GM12872 (cell line): ENCODE results near the gene LHCGR.
A peak's percentile ranks its signal among the peaks of the same experiment; 100 is the strongest.

Experiments
- TF ChIP-seq, protein P1 (sequence below): IDR thresholded peaks from 3 replicates; pipeline ENCODE4 v1.5.1; 2011; ENCODE audit warnings: low read depth, mild to moderate bottlenecking, low read length, moderate library complexity; ENCODE audit not compliant: insufficient read depth

The LHCGR gene

GRCh38 chr2:48727560-48727959, 28.0 kb downstream of the LHCGR start:
- TF ChIP-seq, protein P1, sequence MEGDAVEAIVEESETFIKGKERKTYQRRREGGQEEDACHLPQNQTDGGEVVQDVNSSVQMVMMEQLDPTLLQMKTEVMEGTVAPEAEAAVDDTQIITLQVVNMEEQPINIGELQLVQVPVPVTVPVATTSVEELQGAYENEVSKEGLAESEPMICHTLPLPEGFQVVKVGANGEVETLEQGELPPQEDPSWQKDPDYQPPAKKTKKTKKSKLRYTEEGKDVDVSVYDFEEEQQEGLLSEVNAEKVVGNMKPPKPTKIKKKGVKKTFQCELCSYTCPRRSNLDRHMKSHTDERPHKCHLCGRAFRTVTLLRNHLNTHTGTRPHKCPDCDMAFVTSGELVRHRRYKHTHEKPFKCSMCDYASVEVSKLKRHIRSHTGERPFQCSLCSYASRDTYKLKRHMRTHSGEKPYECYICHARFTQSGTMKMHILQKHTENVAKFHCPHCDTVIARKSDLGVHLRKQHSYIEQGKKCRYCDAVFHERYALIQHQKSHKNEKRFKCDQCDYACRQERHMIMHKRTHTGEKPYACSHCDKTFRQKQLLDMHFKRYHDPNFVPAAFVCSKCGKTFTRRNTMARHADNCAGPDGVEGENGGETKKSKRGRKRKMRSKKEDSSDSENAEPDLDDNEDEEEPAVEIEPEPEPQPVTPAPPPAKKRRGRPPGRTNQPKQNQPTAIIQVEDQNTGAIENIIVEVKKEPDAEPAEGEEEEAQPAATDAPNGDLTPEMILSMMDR = peak; percentile 18; the same call in 1 of the 3 replicates

- TF ChIP-seq, protein P1 = no peak
Measured at GRCh38 chr2:48725696-48726494, 29.6 kb downstream of the LHCGR start.

- TF ChIP-seq, protein P1 = no peak
Measured at GRCh38 chr2:48724278-48724677, 31.2 kb downstream of the LHCGR start.

- TF ChIP-seq, protein P1 = no peak
Measured at GRCh38 chr2:48723129-48723528, 32.4 kb downstream of the LHCGR start.

- TF ChIP-seq, protein P1 = no peak
Measured at GRCh38 chr2:48722391-48722790, 33.1 kb downstream of the LHCGR start.

DNA sequence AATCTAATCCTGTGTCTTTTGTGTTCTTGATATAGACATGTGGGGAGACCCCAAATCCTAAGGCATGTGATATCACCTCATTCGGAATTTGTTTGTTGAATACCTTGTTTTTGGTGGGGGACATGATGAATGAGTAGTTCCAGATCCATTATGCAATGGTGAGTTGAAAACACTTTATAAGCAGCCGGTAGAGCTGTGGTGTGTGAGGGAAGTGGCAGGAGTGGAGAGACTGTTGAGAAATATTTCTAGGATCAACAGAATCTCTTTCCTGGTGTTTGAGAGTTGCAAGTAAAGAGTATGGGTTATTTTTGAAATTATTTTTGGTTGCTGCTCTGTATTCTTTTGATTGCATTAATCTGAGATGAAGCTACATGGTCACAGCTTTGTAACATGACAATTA, 34.4 kb downstream of the LHCGR start:
- TF ChIP-seq, protein P1 = no peak

- TF ChIP-seq, protein P1 = no peak
Measured at GRCh38 chr2:48719480-48720177, 35.9 kb downstream of the LHCGR start.
